WTC11 (cell line): ENCODE measurements around the gene GALNT13. TPM values are rescaled to one million over a fixed set of nuclear protein-coding genes. Genes with fewer than 3 reads are reported as not detected.

Source experiments
- ATAC-seq: fragments of 200-7000 bp; cut with Tn5 transposase; 2 replicates; pipeline ENCODE4 v1.10.0; 2021; ENCODE audit warnings: mild to moderate bottlenecking, moderate library complexity
- CTCF ChIA-PET: fragments of 300-600 bp; sonication (Branson Sonifier 250); formaldehyde crosslinking; loops from one replicate; lab custom pipeline; 2021; ENCODE audit warnings: antibody characterized with exemption; lab: Charles Lee
- POLR2A ChIA-PET: fragments of 350-600 bp; sonication (Branson Sonifier 250); formaldehyde crosslinking; loops from one replicate; lab custom pipeline; 2021; ENCODE audit warnings: antibody characterized with exemption; lab: Charles Lee
- DNase-seq: peaks from one replicate; pipeline ENCODE4 v3.0.0; 2021; ENCODE audit warnings: low spot score
- H3K27ac Mint-ChIP-seq: 2 replicates; pipeline ENCODE4 v1.8.0; 2021; ENCODE audit warnings: mixed read lengths
- H3K27me3 Mint-ChIP-seq: 2 replicates; pipeline ENCODE4 v1.8.0; 2021; ENCODE audit warnings: low read depth, mild to moderate bottlenecking, moderate library complexity, mixed read lengths
- H3K36me3 Mint-ChIP-seq: 2 replicates; pipeline ENCODE4 v1.8.0; 2021; ENCODE audit warnings: mixed read lengths
- H3K4me1 Mint-ChIP-seq: 2 replicates; pipeline ENCODE4 v1.8.0; 2022; ENCODE audit warnings: mixed read lengths
- H3K4me3 Mint-ChIP-seq: 2 replicates; pipeline ENCODE4 v1.8.0; 2021; ENCODE audit warnings: mild to moderate bottlenecking, moderate library complexity, mixed read lengths
- H3K9me3 Mint-ChIP-seq: 2 replicates; pipeline ENCODE4 v1.8.0; 2021; ENCODE audit warnings: mixed read lengths
- EMX1 ChIP-seq: fragments of 250-450 bp; sonication (Bioruptor Pico); IDR thresholded peaks from 2 replicates; pipeline ENCODE4 v1.8.0; 2021; ENCODE audit warnings: mild to moderate bottlenecking
- ESRRA ChIP-seq: sonication (generic); formaldehyde crosslinking; IDR thresholded peaks from 2 replicates; pipeline ENCODE4 v1.8.1; 2022; ENCODE audit warnings: mild to moderate bottlenecking, missing genetic modification reagents, borderline replicate concordance
- GTF2I ChIP-seq: fragments of 250-450 bp; sonication (Bioruptor Pico); conservative IDR thresholded peaks from 2 replicates; pipeline ENCODE4 v1.4.0; 2021; ENCODE audit warnings: mild to moderate bottlenecking
- JUN ChIP-seq: sonication (generic); formaldehyde crosslinking; IDR thresholded peaks from 2 replicates; pipeline ENCODE4 v1.8.0; 2023; ENCODE audit warnings: mild to moderate bottlenecking, missing genetic modification reagents
- MXD4 ChIP-seq: fragments of 250-450 bp; sonication (Bioruptor Pico); IDR thresholded peaks from 2 replicates; pipeline ENCODE4 v1.8.0; 2021; ENCODE audit warnings: mild to moderate bottlenecking, moderate library complexity, borderline replicate concordance
- NFATC4 ChIP-seq: fragments of 250-450 bp; sonication (Bioruptor Pico); IDR thresholded peaks from 2 replicates; pipeline ENCODE4 v1.9.0; 2021; ENCODE audit warnings: mild to moderate bottlenecking
- NR3C1 ChIP-seq: sonication (generic); formaldehyde crosslinking; conservative IDR thresholded peaks from 2 replicates; pipeline ENCODE4 v1.8.1; 2023; ENCODE audit warnings: low read depth, mild to moderate bottlenecking, missing genetic modification reagents
- RELA ChIP-seq: sonication (generic); formaldehyde crosslinking; IDR thresholded peaks from 2 replicates; pipeline ENCODE4 v1.8.1; 2022; ENCODE audit warnings: missing genetic modification reagents, mild to moderate bottlenecking, borderline replicate concordance
- TP53 ChIP-seq: sonication (generic); formaldehyde crosslinking; IDR thresholded peaks from 2 replicates; pipeline ENCODE4 v1.8.1; 2023; ENCODE audit warnings: mild to moderate bottlenecking, missing genetic modification reagents
- ZNF219 ChIP-seq: sonication (generic); formaldehyde crosslinking; IDR thresholded peaks from 2 replicates; pipeline ENCODE4 v1.8.0; 2023; ENCODE audit warnings: missing genetic modification reagents, mild to moderate bottlenecking, borderline replicate concordance
- ZNF396 ChIP-seq: fragments of 250-450 bp; sonication (Bioruptor Pico); IDR thresholded peaks from 2 replicates; pipeline ENCODE4 v1.8.0; 2021; ENCODE audit warnings: mild to moderate bottlenecking, moderate library complexity, borderline replicate concordance
- ZNF416 ChIP-seq: fragments of 250-450 bp; sonication (Bioruptor Pico); IDR thresholded peaks from 2 replicates; pipeline ENCODE4 v1.9.0; 2021; ENCODE audit warnings: mild to moderate bottlenecking, inconsistent platforms
- total RNA-seq: library from RNA; stranded (reverse); gene quantifications from 3 replicates; pipeline ENCODE4 v1.2.3, GENCODE V29; 2021
- TF ChIP-seq, protein P1 (sequence below): sonication (generic); formaldehyde crosslinking; IDR thresholded peaks from 2 replicates; pipeline ENCODE4 v1.8.1; 2022; ENCODE audit warnings: low read depth, missing genetic modification reagents, borderline replicate concordance
- TF ChIP-seq, protein P2 (sequence below): sonication (generic); formaldehyde crosslinking; IDR thresholded peaks from 2 replicates; pipeline ENCODE4 v1.8.1; 2023; ENCODE audit warnings: mild to moderate bottlenecking, missing genetic modification reagents
- TF ChIP-seq, protein P3 (sequence below): sonication (generic); formaldehyde crosslinking; IDR thresholded peaks from 2 replicates; pipeline ENCODE4 v1.8.1; 2022; ENCODE audit warnings: missing genetic modification reagents, borderline replicate concordance
- TF ChIP-seq, protein P4 (sequence below): sonication (generic); formaldehyde crosslinking; IDR thresholded peaks from 2 replicates; pipeline ENCODE4 v1.8.1; 2023; ENCODE audit warnings: mild to moderate bottlenecking, missing genetic modification reagents, moderate library complexity
- TF ChIP-seq, protein P5 (sequence below): fragments of 200-600 bp; IDR thresholded peaks from 2 replicates; pipeline ENCODE4 v1.8.0; 2022; ENCODE audit warnings: antibody characterized with exemption
- TF ChIP-seq, protein P6 (sequence below): fragments of 250-450 bp; sonication (Bioruptor Pico); conservative IDR thresholded peaks from 2 replicates; pipeline ENCODE4 v1.9.0; 2021; ENCODE audit warnings: mild to moderate bottlenecking
- TF ChIP-seq, protein P7 (sequence below): sonication (generic); formaldehyde crosslinking; IDR thresholded peaks from 2 replicates; pipeline ENCODE4 v1.8.1; 2022; ENCODE audit warnings: low read depth, mild to moderate bottlenecking, moderate library complexity, missing genetic modification reagents, borderline replicate concordance
- TF ChIP-seq, protein P8 (sequence below): sonication (generic); formaldehyde crosslinking; conservative IDR thresholded peaks from 2 replicates; pipeline ENCODE4 v1.8.1; 2022; ENCODE audit warnings: mild to moderate bottlenecking, missing genetic modification reagents

The GALNT13 gene
- total RNA-seq, 1 experiment from 2014 or later = 9.9 TPM

DNA sequence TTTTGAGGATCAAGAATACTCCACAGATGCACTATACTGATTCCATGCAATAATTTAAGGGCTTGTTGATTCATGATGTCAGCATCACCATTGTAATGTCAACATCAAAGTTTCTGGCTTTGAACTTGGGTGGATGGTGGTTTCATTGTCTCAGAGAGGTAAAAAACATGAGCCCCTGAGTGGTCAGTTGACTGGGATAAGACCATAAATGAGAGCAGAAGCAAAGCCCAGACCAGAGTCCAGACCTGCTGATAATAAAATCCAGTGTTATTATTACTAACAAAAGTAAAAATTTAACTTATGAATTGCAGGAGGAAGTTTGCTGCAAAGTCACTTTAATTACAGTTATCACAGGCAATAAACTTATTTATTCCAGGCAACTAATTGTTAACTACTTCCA, 358.2 kb downstream of the GALNT13 start:
- no peak overlapping the region for H3K27ac Mint-ChIP-seq
- no peak for DNase-seq
- TF ChIP-seq, protein P1, sequence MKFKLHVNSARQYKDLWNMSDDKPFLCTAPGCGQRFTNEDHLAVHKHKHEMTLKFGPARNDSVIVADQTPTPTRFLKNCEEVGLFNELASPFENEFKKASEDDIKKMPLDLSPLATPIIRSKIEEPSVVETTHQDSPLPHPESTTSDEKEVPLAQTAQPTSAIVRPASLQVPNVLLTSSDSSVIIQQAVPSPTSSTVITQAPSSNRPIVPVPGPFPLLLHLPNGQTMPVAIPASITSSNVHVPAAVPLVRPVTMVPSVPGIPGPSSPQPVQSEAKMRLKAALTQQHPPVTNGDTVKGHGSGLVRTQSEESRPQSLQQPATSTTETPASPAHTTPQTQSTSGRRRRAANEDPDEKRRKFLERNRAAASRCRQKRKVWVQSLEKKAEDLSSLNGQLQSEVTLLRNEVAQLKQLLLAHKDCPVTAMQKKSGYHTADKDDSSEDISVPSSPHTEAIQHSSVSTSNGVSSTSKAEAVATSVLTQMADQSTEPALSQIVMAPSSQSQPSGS (CRISPR knock-in tag) = no peak

DNA sequence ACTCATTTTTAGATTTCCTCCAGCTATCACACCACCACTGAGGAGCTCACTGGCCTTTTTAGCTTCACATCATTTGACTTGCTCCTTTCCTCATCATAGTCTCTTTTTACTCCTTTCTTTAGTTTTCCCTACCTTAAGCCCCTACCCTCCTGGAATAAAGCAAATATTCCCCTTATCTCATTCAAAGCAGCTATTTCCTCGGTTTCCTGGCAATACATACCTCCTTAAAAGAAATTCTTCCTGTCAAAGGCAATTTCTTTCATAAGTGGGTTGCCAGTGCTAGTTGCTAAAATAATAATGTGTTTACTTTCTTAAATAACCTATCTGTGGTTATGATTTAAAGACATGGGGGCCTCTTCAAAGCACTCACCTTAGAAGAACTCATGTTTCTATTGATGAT, 359.3 kb downstream of the GALNT13 start:
- CTCF ChIA-PET = no interaction called here
- no peaks in the 10 kb centered on the region for H3K27me3 Mint-ChIP-seq
- H3K27ac Mint-ChIP-seq = no peak overlapping the region
- H3K4me3 Mint-ChIP-seq = no peak overlapping the region
- POLR2A ChIA-PET = no interaction called here
- H3K36me3 Mint-ChIP-seq = no peaks in the 10 kb centered on the region
- no peaks in the 10 kb centered on the region for H3K4me1 Mint-ChIP-seq
- ATAC-seq = no peak
- DNase-seq = no peak
- no peaks in the 10 kb centered on the region for H3K9me3 Mint-ChIP-seq
- TF ChIP-seq ESRRA (CRISPR knock-in tag) (no peak), EMX1 (no peak), NFATC4 (CRISPR knock-in tag) (no peak), ZNF396 (CRISPR knock-in tag) (no peak), JUN (CRISPR knock-in tag) (no peak), RELA (CRISPR knock-in tag) (no peak), ZNF416 (CRISPR knock-in tag) (no peak), NR3C1 (CRISPR knock-in tag) (no peak), GTF2I (no peak), ZNF219 (CRISPR knock-in tag) (no peak), TP53 (CRISPR knock-in tag) (no peak), MXD4 (CRISPR knock-in tag) (no peak)
- TF ChIP-seq, protein P2, sequence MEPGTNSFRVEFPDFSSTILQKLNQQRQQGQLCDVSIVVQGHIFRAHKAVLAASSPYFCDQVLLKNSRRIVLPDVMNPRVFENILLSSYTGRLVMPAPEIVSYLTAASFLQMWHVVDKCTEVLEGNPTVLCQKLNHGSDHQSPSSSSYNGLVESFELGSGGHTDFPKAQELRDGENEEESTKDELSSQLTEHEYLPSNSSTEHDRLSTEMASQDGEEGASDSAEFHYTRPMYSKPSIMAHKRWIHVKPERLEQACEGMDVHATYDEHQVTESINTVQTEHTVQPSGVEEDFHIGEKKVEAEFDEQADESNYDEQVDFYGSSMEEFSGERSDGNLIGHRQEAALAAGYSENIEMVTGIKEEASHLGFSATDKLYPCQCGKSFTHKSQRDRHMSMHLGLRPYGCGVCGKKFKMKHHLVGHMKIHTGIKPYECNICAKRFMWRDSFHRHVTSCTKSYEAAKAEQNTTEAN (CRISPR knock-in tag) = no peak
- TF ChIP-seq, protein P3, sequence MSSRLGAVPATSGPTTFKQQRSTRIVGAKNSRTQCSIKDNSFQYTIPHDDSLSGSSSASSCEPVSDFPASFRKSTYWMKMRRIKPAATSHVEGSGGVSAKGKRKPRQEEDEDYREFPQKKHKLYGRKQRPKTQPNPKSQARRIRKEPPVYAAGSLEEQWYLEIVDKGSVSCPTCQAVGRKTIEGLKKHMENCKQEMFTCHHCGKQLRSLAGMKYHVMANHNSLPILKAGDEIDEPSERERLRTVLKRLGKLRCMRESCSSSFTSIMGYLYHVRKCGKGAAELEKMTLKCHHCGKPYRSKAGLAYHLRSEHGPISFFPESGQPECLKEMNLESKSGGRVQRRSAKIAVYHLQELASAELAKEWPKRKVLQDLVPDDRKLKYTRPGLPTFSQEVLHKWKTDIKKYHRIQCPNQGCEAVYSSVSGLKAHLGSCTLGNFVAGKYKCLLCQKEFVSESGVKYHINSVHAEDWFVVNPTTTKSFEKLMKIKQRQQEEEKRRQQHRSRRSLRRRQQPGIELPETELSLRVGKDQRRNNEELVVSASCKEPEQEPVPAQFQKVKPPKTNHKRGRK = no peak
- TF ChIP-seq, protein P4, sequence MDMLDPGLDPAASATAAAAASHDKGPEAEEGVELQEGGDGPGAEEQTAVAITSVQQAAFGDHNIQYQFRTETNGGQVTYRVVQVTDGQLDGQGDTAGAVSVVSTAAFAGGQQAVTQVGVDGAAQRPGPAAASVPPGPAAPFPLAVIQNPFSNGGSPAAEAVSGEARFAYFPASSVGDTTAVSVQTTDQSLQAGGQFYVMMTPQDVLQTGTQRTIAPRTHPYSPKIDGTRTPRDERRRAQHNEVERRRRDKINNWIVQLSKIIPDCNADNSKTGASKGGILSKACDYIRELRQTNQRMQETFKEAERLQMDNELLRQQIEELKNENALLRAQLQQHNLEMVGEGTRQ (CRISPR knock-in tag) = no peak
- TF ChIP-seq, protein P5, sequence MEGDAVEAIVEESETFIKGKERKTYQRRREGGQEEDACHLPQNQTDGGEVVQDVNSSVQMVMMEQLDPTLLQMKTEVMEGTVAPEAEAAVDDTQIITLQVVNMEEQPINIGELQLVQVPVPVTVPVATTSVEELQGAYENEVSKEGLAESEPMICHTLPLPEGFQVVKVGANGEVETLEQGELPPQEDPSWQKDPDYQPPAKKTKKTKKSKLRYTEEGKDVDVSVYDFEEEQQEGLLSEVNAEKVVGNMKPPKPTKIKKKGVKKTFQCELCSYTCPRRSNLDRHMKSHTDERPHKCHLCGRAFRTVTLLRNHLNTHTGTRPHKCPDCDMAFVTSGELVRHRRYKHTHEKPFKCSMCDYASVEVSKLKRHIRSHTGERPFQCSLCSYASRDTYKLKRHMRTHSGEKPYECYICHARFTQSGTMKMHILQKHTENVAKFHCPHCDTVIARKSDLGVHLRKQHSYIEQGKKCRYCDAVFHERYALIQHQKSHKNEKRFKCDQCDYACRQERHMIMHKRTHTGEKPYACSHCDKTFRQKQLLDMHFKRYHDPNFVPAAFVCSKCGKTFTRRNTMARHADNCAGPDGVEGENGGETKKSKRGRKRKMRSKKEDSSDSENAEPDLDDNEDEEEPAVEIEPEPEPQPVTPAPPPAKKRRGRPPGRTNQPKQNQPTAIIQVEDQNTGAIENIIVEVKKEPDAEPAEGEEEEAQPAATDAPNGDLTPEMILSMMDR = no peak
- TF ChIP-seq, protein P6, sequence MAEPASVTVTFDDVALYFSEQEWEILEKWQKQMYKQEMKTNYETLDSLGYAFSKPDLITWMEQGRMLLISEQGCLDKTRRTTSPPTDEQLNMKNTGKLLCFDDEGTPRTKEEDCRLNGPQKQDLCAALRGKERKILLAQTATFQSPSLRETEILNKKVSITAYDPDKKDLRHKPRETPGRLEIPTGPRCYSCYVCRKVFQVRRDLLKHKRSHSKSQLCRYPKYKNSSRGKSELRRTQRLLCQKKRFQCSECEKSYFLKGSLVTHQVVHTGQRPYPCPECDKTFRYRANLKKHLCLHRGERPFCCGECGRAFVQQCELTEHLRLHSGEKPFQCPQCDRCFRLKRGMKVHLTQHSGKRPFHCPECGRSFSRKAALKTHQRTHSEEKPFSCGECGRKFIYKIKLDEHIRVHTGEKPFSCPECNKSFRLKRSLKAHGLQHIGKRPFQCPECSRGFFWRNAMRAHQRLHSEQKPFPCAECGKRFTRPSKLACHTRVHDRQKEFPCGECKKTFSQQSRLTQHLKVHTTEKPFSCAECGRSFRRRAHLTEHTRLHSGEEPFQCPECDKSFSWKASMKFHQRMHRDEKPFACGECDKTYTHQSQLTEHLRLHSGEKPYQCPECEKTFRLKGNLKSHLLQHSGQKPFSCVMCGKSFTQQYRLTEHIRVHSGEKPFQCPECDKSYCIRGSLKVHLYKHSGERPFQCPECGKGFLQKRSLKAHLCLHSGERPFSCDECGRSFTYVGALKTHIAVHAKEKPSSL (CRISPR knock-in tag) = no peak
- TF ChIP-seq, protein P7, sequence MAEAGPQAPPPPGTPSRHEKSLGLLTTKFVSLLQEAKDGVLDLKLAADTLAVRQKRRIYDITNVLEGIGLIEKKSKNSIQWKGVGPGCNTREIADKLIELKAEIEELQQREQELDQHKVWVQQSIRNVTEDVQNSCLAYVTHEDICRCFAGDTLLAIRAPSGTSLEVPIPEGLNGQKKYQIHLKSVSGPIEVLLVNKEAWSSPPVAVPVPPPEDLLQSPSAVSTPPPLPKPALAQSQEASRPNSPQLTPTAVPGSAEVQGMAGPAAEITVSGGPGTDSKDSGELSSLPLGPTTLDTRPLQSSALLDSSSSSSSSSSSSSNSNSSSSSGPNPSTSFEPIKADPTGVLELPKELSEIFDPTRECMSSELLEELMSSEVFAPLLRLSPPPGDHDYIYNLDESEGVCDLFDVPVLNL (CRISPR knock-in tag) = no peak
- TF ChIP-seq, protein P8, sequence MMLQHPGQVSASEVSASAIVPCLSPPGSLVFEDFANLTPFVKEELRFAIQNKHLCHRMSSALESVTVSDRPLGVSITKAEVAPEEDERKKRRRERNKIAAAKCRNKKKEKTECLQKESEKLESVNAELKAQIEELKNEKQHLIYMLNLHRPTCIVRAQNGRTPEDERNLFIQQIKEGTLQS (CRISPR knock-in tag) = no peak

More for the DNA sequence above, 358.2 kb downstream of the GALNT13 start:
- Mint-ChIP-seq H3K27me3 (no peaks in the 10 kb centered on the region), H3K4me3 (no peak overlapping the region), H3K9me3 (no peaks in the 10 kb centered on the region), H3K36me3 (no peaks in the 10 kb centered on the region), H3K4me1 (no peaks in the 10 kb centered on the region)
- POLR2A ChIA-PET = interaction anchor here (0.6 kb wide), 1 partner anchor 214 kb away, joined by 3 read pairs; no protein-coding TSS in a partner anchor
- ATAC-seq = no peak
- CTCF ChIA-PET = no interaction called here
